ENCODE data around the gene CCDC88C.

Gene CCDC88C

DNA sequence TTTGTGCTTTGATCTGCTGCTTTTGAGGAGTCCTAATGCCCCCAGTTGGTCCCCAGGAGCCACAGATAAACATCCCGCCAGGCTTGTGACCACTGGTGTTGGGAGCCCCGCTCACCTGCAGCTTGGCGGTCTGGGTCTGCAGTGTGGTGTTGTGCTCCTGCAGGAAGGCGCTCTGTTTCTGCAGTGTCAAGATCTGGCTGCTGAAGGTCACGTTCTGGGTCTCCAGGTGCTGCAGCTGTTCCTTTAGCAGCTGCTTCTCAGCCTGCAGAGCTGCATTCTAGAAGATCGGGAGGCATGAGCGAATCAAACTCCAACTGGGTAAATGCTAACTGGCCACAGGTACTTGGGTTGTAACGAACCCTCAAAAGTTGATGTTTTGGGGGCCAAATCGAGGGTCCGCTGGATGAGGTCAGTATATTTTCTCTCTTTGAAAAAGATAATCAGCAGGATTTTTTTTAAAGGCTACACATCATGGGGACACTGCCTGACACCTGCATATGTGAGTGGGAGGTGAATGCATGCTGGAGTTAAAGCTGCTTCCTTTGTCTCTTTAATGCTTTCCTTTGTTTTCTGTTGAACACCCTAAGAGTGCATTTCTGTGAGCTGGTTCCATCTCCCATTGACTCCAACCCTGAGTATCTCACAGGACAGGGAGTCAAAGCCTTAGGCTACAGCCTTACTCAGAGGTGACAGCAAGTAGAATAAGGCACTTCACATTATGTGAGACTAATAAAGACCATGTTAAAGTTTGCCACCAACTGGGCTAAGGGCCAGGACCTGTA, 111.8 kb downstream of the CCDC88C start:
- no peak for DNase-seq

DNA sequence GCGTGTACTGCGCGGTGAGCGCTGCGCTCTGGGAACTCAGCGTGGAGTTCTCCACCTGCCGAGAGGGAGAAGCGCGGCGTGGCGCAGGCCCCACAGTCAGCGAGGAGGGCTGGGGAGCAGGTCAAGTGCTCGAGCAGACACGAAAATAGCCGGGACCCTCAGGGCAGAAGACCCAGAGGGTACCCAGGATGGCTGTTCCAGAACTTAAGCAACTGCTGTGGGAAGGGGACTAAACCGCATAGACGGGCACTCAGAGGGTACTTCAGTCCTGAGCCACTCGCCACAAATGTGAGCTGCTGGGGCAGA, 113.7 kb downstream of the CCDC88C start:
- DNase-seq: no peak

DNA sequence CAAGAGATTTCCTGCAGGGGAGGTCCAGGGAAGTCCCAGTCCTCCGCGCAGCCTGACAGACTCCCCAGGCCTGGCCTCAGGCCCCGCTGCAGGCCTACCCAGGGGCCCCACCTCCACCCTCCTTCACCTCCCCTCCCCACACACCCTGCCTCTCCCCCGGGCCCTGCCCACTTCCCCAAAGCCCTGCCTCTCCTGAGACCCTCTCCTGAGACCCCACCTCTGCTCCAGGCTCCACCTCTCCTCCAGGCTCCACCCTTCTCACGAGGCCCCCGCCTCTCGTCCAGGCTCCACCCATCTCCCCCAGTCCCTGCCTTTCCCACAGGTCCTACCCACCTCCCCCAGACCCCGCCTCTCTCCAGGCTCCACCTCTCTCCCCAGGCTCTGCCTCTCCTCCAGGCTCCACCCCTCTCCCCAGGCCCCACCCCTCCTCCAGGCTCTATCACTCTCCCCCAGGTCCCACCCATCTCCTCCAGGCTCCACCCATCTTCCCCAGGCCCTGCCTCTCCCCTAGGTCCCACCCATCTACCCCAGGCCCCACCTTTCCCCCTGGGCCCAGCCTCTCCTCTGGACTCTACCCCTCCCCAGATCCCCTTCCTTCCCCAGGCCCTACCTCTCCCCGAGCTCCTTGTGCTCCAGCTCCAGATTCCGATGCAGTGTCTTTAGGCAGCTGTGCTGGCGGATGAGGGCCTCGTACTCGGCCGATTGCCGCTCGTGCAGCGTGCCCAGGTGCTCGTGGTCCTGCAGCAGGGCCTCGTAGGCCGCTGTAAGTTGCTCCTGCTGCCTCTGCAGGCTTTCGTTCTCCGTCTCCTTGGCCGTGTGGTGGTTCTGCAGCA, 114.3 kb downstream of the CCDC88C start:
- no peak for DNase-seq

DNA sequence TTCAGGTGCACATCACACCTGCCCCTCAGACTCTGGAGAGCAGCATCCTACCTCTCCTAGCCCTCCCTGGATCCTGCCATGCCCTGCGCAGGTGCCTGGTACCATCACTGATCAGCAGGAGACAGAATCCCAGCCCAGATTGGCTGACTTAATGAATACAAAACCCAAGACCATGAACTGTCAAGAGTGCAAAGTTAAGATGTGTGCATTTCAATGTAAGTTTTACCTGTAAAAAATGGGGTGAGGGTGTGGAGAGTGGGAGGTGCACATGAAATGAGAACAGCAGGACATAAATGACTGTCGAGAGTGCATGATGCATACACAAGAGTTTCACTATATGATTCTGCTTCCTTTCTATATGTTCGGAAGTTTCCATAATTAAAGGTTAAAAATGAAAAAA, 115.2 kb downstream of the CCDC88C start:
- no peak for DNase-seq

DNA sequence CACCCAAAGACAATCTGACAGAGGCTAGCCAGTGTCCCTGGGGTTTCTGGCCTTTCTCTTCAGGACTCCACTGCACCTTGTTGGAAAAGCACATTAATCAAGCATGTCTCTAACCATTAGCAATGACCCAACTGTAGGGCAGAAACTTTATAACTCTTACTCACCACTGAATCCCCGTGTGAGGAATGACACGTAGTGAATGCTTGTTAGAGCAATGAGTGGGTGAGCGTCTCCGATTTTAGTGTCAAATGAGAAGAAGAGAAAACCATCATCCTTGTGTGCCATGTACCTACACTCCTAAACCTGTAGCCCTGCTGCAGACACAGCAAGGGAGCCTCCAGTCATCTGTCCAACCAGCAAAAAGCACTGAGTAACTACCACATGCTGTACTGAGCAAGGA, 116.7 kb downstream of the CCDC88C start:
- no peak for DNase-seq

DNA sequence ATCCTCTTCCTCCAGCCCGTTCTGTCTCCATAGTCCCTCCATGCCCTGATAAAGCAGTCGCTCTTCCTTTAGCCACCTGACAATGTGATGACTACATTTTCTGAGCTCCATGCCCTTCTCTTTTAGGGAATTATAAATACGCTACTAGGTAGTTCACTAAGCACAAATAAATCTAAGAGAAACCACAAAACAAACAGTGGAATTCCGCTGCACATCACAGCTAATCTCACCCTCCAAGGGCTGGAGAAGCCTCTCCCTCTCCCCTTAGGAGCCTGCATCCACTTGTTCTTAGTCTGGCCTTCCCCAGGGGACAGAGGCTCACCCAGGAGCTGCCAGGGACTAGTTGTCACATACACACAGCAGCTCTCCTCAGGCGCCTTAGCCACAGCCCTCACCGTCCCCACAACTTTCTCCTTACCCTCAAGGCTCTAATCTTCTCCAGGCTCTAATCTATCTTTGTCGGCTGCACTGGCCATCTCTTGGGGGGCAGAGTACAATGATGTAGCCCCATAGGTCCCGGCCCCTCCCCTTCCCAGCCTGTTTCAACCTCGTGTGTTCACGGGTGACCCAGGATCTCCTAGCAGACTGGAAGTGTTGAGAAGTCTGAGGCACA, 117.2 kb downstream of the CCDC88C start:
- no peak for DNase-seq

DNA sequence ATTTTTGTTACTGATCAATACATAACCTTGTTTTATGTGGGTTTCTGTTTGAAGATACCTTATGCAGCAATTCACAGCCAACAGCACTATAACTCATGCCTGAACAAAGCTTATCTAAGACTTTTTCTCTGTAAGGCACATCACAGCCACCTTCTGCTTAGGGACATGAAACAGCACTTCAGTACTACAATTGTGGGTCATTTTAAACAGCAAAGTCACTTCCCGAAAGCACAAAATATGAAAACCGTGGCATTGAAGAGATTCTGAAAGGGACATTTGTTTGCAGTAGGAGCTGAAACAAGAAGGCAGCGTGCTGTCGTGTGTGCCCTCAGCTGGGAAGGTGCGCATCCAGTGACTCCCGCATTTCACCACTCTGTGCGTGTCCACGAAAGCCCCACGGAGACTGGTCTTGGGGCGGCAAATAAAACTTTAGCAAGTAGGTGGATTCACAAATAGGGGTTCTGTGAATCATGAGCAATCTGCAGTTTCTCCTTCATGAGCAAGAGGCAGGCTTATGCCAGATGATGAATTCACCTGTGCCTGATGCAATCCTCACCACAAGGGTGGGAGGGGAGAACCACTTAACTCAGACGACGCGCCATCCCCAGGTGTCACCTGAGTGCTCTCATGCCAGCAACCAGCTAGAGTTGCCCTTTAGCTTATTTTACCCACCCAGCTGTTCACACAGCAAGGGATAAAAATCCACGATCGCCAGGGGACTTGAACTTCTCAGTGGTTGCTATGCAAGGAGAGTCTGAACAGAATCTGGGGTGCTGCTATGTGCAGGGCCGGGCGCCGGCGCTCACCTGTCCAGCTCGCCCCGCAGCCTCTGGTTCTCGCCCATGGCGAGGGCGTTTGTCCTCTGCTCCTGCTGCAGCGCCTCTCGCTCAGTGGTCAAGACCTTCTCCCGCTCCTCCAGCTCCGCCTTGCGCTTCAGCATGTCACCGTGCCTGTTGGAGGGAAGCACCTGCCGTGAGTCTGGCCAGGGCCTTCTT, 118.2 kb downstream of the CCDC88C start:
- DNase-seq: no peak

DNA sequence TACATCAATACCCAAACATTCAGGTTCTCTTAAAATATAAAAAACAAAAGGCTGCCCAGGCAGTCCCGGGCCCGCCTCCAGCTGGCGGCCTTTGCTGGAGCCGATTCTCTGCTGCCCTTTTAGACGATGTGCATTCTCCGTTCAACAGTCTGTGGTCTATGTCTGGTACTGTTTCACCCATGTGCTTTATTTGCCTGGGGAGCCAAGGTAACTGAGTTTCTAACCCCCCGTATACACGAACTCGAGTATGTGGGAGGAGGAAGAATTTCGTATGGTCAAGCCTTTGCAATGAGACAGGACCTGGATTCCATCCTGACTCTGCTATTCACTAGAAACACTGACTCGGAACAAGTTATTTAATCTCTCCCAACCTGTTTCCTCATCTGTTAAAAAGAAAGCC, 119.0 kb downstream of the CCDC88C start:
- DNase-seq: no peak

DNA sequence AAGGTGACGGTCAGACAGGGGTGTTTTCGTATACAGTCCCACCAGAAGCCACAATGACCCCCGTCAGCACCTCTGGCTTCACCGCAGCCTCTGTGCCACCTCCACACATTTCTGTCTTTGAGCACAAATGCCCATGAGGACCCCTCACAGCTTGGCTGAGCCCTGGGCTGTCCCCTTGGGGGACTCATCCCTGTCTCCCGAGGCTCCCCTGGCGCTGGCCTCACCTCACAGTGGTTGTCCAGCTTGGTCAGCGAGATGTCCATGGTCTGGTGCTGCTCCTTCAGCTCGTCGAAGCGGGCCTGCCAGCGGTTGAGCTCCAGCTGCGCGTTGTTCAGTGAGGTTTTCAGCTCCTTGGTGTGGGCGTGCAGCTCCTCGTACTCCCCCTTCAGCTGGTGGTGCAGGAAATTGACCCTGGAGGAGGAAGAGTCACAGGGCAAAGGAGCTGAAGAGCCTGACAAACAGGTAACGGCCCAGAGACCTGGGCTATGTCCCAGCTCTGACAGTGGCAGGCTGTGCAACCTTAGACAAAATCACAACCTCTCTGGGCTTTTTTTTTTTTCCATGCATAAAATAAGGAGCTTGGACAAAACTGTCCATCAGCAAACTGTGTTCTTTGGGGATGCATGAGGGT, 120.4 kb downstream of the CCDC88C start:
- DNase-seq: no peak

DNA sequence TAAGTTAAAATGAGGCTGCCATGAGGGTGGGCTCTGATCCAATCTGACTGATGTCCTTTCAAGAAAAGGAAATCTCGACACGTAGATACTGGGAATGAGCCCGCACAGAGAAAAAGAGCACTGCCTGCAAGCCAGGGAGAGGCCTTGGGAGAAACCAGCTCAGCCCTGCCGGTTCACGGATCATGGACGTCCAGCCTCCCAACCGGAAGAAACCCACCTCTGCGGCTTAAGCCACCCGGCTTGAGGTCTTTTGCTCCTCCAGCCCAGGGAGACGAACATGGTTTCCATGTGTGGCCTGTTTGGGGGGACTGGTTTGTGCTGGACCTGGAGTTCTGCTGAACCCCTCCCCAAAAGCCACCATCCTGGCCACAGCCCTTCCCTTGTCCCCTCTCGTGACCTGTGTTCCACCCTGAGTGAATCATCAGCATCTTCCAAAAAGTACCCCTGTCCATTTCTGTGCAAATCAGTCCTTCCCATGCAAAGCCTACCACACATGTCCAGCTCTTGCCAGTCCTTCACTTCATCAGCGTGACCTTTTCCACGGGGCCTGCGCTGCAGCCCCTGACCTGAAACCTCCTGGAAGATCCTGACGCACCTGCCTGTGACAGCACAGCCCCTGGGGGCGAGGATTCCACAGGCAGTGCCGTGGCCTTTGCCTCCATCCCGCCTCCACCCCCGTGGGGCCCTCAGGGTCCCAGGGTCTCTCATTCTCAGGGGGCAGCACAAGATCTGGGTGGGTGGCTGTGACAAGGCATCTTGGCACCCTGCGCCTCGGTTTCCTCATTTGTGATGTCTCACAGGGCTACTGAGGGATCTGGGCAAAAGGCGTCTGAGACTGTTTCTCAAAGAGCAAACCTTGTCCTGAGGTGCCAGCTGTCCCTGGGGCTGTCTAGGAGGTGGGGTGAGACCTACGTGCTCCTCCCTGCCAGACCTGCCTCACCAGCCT, 121.5 kb downstream of the CCDC88C start:
- DNase-seq: no peak

DNA sequence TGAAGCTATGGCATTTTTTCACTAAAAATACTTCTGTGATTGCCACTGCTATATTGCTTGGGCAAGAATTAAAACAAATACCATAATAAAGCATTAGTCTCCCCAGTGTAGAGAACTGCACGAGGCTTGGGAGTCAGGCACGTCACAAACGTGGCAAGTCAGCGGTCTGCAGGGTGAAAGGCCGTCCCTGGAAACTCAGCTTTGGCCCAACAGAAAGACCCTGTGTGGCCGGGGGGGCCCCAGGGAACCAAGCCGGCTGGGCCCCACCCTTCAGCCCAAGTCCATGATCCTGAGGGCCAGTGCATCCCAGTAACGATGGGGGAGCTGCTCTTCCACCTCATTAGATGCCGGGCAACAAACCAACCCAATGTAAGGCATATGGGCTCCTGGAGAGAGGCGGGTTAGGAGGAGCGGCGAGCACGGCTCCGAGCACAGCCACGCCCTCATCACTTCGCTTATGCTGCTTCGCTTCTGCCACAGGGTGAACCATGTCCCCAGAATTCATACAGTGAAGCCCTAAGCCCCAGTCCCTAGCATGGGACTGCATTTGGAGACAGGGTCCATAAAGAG, 122.3 kb downstream of the CCDC88C start:
- DNase-seq: no peak

DNA sequence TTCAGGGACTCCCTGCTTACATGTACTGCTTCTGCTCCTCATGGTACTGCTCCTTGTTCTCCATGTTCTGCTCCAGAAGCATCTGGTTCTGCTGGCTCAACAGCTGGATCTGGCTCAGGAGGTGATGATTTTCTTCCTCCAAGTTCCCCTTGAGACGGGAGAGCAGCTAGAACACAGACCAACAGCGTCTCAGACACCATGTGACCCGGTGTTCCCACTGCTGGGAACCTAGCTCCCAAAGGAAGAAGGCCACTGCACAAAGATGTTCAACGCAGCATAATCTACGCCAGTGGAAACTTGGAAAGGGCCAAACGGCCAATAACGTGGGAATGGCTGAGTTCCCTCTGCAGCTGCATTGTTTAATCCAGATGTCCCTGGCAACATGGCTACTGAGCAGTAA, 123.5 kb downstream of the CCDC88C start:
- DNase-seq: no peak

DNA sequence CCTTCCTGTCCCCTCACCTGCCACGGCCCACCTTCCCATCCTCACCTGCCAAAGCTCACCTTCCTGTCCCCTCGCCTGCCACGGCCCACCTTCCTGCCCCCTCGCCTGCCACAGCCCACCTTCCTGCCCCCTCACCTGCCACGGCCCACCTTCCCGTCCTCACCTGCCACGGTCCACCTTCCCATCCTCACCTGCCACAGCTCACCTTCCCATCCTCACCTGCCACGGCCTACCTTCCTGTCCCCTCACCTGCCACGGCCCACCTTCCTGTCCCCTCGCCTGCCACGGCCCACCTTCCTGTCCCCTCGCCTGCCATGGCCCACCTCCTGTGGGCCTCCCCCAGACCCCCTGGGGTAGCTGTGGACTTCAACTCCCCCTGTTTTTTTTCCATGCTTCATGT, 124.3 kb downstream of the CCDC88C start:
- DNase-seq: no peak

DNA sequence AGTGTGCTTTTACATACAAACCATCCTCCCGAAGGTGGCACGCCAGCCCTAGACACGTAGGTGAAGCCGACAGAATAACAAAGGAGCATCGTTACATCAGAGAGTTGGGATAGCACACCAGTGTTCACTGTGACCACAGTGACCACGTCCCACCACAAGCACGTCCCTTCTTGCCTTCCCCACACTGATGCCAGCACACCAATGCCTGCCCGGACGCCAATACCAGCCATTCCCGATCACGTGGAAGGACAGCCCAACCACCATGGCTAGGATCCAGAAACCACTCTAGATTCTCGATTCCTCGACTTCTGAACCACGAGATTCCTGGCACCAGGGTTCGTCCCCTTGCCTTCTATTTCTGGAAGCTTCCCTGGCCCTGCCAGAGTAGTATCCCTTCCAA, 125.1 kb downstream of the CCDC88C start:
- no peak for DNase-seq

DNA sequence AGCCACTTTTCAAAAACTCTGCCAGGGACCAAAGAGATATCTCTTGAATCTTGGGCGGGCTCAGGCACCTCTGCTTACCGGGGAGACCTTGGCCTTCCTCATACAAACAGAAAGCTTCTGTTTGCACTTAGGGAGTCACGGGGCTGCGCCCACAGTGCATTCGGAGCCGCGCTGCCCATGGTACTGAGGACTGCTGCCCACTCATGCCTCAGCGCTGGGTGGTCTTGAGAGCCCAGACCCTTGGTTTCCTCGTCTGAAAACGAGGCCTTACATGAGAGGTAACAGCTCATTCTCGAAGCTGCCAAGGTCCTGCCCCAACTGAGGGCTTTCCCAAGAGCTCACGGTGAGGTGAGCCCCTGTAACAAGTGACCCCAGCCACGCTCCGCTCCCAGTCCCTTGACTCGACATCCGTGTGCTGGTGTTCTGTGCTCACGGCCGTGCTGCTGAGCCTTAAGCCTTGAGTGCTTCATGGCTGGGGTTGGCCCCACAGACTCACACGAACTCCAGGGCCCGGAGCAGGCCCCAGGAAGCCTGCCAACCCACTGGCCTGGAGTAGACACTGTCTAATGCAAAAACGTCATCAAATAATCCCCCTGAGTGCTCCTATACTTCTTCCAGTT, 125.7 kb downstream of the CCDC88C start:
- no peak for DNase-seq

DNA sequence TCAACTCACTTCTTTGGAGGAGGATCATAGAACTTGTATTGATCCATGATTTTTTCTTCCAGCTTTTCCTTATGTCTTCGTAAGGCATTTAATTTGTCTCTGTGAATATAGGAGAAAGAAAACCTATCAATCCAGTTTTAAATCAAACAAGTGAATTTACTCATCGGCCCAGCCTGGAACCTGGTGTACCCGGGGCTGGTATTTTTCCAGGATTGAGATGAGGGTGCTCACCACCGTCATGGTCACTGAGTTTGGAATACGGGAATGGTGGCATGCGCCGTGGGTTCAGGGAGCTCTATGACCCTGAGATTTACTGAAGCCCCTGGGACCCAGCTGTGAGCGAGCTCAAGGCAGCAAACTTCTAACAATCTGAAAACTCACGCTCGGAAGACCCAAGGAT, 126.6 kb downstream of the CCDC88C start:
- DNase-seq: no peak

DNA sequence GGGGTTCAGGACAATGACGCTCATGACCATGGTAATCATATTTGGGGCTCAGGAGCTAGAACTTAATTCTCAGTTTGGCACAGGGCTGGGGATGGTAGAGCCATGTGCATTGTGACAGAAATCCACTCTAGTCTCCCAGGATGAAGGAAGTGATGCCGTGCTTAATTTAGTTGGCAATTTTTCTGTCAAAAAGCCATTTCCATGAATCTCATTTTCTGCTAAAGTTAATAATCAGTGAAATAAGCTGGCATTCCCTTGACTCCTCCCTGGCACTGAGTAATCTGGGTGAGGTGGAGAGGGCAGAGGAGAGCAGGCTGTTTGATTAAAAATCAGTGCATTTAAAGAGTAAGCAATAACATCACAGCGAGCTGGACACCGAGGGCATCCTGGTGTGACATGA, 128.2 kb downstream of the CCDC88C start:
- DNase-seq: no peak

DNA sequence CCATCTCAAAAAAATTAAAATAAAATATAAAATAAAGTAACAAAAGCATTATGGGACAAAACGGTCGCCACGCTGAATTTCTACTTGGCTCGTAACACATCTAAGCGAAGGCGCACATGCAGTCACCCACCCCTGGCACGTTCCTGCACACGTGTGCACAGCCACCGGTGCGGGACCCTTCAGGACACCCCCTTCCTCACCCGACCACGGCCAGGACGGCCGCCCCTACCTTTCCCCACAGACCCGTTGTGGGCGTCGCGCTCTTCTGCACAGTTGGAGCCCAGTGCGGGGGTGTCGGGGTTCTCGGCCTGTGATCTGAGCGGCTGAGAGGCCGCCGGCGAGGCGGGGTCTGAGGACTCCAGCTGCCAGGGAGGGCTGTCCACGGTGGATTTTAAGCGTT, 128.7 kb downstream of the CCDC88C start:
- no peak for DNase-seq

DNA sequence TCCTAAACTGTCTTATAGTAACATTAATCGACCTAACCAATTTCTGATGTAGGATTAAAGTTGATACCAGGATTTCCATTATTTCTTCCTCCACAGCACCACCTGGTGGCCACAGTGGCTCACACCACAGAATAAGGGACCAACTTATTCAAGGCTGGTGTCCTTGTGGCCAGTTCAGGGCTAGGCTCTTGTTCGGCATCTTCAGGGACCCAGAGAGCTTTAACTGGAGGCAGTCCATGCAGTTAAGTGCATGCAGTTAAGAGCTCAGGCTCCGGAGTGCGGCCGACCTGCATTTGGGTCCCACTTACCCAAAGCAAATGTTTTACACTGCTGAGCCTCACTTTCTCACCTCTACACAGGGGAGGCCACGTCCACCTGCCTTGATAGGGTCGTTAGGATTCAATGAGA, 131.1 kb downstream of the CCDC88C start:
- DNase-seq: peak; percentile 64
